ENCODE measurements around the gene MROH2B. TPM values are rescaled to one million over a fixed set of nuclear protein-coding genes. Genes with fewer than 3 reads are reported as not detected.

MROH2B gene
- total and polyA plus RNA-seq, 2 of the 13 experiments (the other 11 are each of a cell fraction or from before 2014, with no cell fraction given), result not detected

- peak; percentile 71; the same call in 1 of the 2 replicates for TF ChIP-seq MIER2 (CRISPR knock-in tag; IDR thresholded peaks at IDR 0.05)
- no peak for TF ChIP-seq ZKSCAN5 (CRISPR knock-in tag; IDR thresholded peaks at IDR 0.05)
- TF ChIP-seq ZNF816 (CRISPR knock-in tag; IDR thresholded peaks at IDR 0.05; ENCODE audit: borderline replicate concordance), result no peak
- no peak for TF ChIP-seq NCOA5 (CRISPR knock-in tag; IDR thresholded peaks at IDR 0.05)
- TF ChIP-seq KDM3A (CRISPR knock-in tag; IDR thresholded peaks at IDR 0.05; ENCODE audit: low read depth), result peak; percentile 83; the same call in 1 of the 2 replicates
- no peak for TF ChIP-seq PTBP1 (IDR thresholded peaks at IDR 0.05; ENCODE audit: low read depth, low read length, poor library complexity, severe bottlenecking)
- no peak for TF ChIP-seq ZNF224 (CRISPR knock-in tag; IDR thresholded peaks at IDR 0.05)
- no peak for TF ChIP-seq RAD21 (CRISPR knock-in tag; IDR thresholded peaks at IDR 0.05)
- 0 out of 2 replicates have a peak, but pooled peaks have one; percentile 49 for TF ChIP-seq POGK (CRISPR knock-in tag; conservative IDR thresholded peaks at IDR 0.05)
- no peak for TF ChIP-seq RBM39 (IDR thresholded peaks at IDR 0.05; ENCODE audit: low read depth, low read length, poor library complexity, severe bottlenecking)
- 0 out of 2 replicates have a peak, but pooled peaks have one; percentile 17 for TF ChIP-seq ZNF792 (CRISPR knock-in tag; IDR thresholded peaks at IDR 0.05)
- TF ChIP-seq NFKBIZ (CRISPR knock-in tag; IDR thresholded peaks at IDR 0.05), result peak; percentile 54; the same call in 1 of the 2 replicates
- TF ChIP-seq ZSCAN21 (CRISPR knock-in tag; IDR thresholded peaks at IDR 0.05; ENCODE audit: borderline replicate concordance), result no peak
- TF ChIP-seq NKX3-1 (CRISPR knock-in tag; IDR thresholded peaks at IDR 0.05), result no peak
- peak; percentile 96 for TF ChIP-seq HNF4A (CRISPR knock-in tag; IDR thresholded peaks at IDR 0.05)
- TF ChIP-seq SP140L (CRISPR knock-in tag; IDR thresholded peaks at IDR 0.05; ENCODE audit: borderline replicate concordance), result no peak; the same call in 1 of the 2 replicates
- no peak for TF ChIP-seq MAF1 (CRISPR knock-in tag; IDR thresholded peaks at IDR 0.05; ENCODE audit: borderline replicate concordance)
- peak; percentile 93; the same call in 1 of the 2 replicates for TF ChIP-seq FOXJ3 (CRISPR knock-in tag; IDR thresholded peaks at IDR 0.05; ENCODE audit: borderline replicate concordance)
- no peak for TF ChIP-seq SATB2 (CRISPR knock-in tag; IDR thresholded peaks at IDR 0.05)
- TF ChIP-seq ISX (CRISPR knock-in tag; conservative IDR thresholded peaks at IDR 0.05), result no peak
- no peak for TF ChIP-seq ARNT2 (CRISPR knock-in tag; IDR thresholded peaks at IDR 0.05; ENCODE audit: low read depth)
- TF ChIP-seq ZNF205 (CRISPR knock-in tag; IDR thresholded peaks at IDR 0.05), result no peak
- TF ChIP-seq LBX2 (CRISPR knock-in tag; IDR thresholded peaks at IDR 0.05; ENCODE audit: borderline replicate concordance), result no peak
- TF ChIP-seq FOSL1 (CRISPR knock-in tag; IDR thresholded peaks at IDR 0.05; ENCODE audit: borderline replicate concordance), result peak; percentile 36; the same call in 1 of the 2 replicates
- 0 out of 2 replicates have a peak, but pooled peaks have one; percentile 37 for TF ChIP-seq MAFF (IDR thresholded peaks at IDR 0.05; ENCODE audit: low read depth, low read length)
- peak; percentile 31; the same call in 1 of the 2 replicates for TF ChIP-seq ARNTL (CRISPR knock-in tag; IDR thresholded peaks at IDR 0.05)
- peak in 1 of 2 experiments; percentile 14; a peak in 1 of 4 replicates for TF ChIP-seq MAFK (conservative IDR thresholded peaks at IDR 0.05 in 1 of 2, IDR thresholded peaks at IDR 0.05 in 1 of 2; ENCODE audit: low read length in 2 of 2)
- TF ChIP-seq BHLHE40 (IDR thresholded peaks at IDR 0.05; ENCODE audit: low read length), result no peak
- no peak for TF ChIP-seq ZNF850 (CRISPR knock-in tag; conservative IDR thresholded peaks at IDR 0.05)
Measured at GRCh38 chr5:40991168-40991980, 79.8 kb downstream of the MROH2B start (continued).

All from HepG2 (cell line).